ENCODE measurements around the gene CTBP2. TPM values are rescaled to one million over a fixed set of nuclear protein-coding genes. Genes with fewer than 3 reads are reported as not detected.

Gene CTBP2
- polyA plus RNA-seq, 1 donor (not counting 4 experiments of a cell fraction or from before 2014, with no cell fraction given), result 76.0 TPM

DNA sequence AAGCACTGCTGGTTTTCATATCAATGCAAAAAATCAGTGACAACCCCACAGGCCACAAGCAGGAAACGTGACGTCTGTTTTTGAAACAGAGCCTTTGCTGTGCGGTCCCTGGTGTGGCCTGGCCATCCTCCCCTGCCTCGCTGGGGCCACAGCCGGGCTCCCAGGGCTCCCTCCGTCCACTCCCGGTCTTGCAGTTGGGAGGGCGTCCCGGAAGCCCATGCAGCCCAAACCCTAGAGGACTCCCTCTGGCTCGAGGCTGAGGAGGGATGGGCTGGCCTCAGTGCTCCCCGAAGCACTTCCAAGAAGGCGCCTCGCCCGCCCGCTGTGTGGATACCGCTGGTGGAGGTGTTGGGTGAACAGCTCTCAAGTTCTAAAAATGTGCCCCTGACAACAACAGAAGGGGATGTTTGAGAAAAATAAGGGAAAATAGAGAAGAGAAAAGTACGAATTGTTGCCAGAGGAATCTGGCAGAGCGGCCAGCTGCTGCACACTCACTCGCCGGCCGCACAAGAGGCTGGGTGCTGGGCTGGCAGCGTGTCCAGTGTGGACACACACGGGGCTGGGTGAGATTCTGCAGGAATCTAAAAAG lies 144.9 kb downstream of the CTBP2 start:
- peaks cover 20% of the 10 kb centered on the region for H4K20me1 ChIP-seq (ENCODE audit: control insufficient read depth, extremely low read depth, insufficient read depth, low read length)
- H3K4me1 ChIP-seq (ENCODE audit: control insufficient read depth, extremely low read depth, insufficient read depth, low read length), result peaks cover 13% of the 10 kb centered on the region
- H3K36me3 ChIP-seq (ENCODE audit: control insufficient read depth in 2 of 2, extremely low read depth in 1 of 2, insufficient read depth in 2 of 2, low read length in 2 of 2), result peaks cover 21% of the 10 kb centered on the region in 2 experiments
- no peaks in the 10 kb centered on the region for H3K9me3 ChIP-seq (ENCODE audit: control insufficient read depth, low read depth, low read length)
- H3K9ac ChIP-seq (ENCODE audit: control insufficient read depth, extremely low read depth, insufficient read depth, low read length), result no peak overlapping the region
- peaks cover 86% of the 10 kb centered on the region for H3K79me2 ChIP-seq (ENCODE audit: control insufficient read depth, insufficient read depth, low read length)
- no peak overlapping the region for H3K4me2 ChIP-seq (ENCODE audit: control insufficient read depth, extremely low read depth, insufficient read depth, low read depth, low read length)
- peaks cover 3% of the 10 kb centered on the region for H3K9me1 ChIP-seq (ENCODE audit: control insufficient read depth, extremely low read depth, insufficient read depth, low read length)
- dilution Hi-C loops (cut with MboI; ENCODE audit: extremely low pct_ligation_motif_present, low sequenced_read_pairs), result no loop called here
- FAIRE-seq (no peak), DNase-seq (ENCODE audit: low read depth, low spot score) (no peak)
- no peak overlapping the region for H2AFZ ChIP-seq (ENCODE audit: control insufficient read depth, low read length)
- no peak overlapping the region for H3K4me3 ChIP-seq (ENCODE audit: control insufficient read depth in 2 of 3, extremely low read depth in 1 of 3, insufficient read depth in 2 of 3, low read depth in 1 of 3, low read length in 3 of 3)
- H3K27ac ChIP-seq (ENCODE audit: control insufficient read depth, insufficient read depth, low read length), result no peak overlapping the region
- TF ChIP-seq EZH2 (IDR thresholded peaks at IDR 0.05; ENCODE audit: low read length), result no peak
- TF ChIP-seq, protein P1, sequence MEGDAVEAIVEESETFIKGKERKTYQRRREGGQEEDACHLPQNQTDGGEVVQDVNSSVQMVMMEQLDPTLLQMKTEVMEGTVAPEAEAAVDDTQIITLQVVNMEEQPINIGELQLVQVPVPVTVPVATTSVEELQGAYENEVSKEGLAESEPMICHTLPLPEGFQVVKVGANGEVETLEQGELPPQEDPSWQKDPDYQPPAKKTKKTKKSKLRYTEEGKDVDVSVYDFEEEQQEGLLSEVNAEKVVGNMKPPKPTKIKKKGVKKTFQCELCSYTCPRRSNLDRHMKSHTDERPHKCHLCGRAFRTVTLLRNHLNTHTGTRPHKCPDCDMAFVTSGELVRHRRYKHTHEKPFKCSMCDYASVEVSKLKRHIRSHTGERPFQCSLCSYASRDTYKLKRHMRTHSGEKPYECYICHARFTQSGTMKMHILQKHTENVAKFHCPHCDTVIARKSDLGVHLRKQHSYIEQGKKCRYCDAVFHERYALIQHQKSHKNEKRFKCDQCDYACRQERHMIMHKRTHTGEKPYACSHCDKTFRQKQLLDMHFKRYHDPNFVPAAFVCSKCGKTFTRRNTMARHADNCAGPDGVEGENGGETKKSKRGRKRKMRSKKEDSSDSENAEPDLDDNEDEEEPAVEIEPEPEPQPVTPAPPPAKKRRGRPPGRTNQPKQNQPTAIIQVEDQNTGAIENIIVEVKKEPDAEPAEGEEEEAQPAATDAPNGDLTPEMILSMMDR (optimal IDR thresholded peaks at IDR 0.05 in 1 of 3, IDR thresholded peaks at IDR 0.05 in 1 of 3, conservative IDR thresholded peaks at IDR 0.05 in 1 of 3; ENCODE audit: extremely low read depth in 1 of 3, insufficient read depth in 2 of 3, low read length in 3 of 3), result no peak
- H3K27me3 ChIP-seq (ENCODE audit: control insufficient read depth, extremely low read depth, insufficient read depth, low read length), result no peaks in the 10 kb centered on the region

DNA sequence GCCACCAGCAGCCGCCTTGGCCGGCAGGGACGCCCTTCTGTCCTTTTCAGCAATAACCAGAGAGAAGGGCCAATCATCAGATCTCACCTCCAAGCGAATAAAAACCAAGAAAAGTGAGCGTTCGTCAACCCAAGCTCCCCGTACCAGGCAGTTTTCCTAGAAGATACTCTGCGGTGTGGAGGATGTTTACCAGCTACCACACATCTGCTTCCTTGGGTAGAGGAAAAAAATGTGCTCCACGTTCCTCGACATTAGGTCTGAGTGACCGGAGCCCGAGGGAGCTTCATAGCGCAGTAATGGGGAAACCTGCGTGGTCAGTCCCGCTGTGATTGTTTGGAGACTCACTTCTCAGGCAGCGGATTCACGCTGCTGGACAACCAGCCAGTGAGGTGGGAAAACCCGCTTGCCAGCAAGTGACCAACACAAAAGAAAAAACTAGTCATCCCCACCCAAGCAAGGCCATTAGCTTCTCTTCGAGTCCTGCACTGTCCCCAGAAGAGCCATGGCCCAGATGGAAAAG lies 145.5 kb downstream of the CTBP2 start:
- H3K9me3 ChIP-seq (ENCODE audit: control insufficient read depth, low read depth, low read length), result no peaks in the 10 kb centered on the region
- peaks cover 3% of the 10 kb centered on the region for H3K9me1 ChIP-seq (ENCODE audit: control insufficient read depth, extremely low read depth, insufficient read depth, low read length)
- H3K9ac ChIP-seq (ENCODE audit: control insufficient read depth, extremely low read depth, insufficient read depth, low read length), result no peak overlapping the region
- no peak overlapping the region for H3K4me2 ChIP-seq (ENCODE audit: control insufficient read depth, extremely low read depth, insufficient read depth, low read depth, low read length)
- no peak overlapping the region for H3K4me3 ChIP-seq (ENCODE audit: control insufficient read depth in 2 of 3, extremely low read depth in 1 of 3, insufficient read depth in 2 of 3, low read depth in 1 of 3, low read length in 3 of 3)
- dilution Hi-C loops (cut with MboI; ENCODE audit: extremely low pct_ligation_motif_present, low sequenced_read_pairs), result no loop called here
- H4K20me1 ChIP-seq (ENCODE audit: control insufficient read depth, extremely low read depth, insufficient read depth, low read length), result peaks cover 18% of the 10 kb centered on the region
- no peak for DNase-seq (ENCODE audit: low read depth, low spot score)
- H3K79me2 ChIP-seq (ENCODE audit: control insufficient read depth, insufficient read depth, low read length), result peaks cover 85% of the 10 kb centered on the region
- peaks cover 13% of the 10 kb centered on the region for H3K4me1 ChIP-seq (ENCODE audit: control insufficient read depth, extremely low read depth, insufficient read depth, low read length)
- TF ChIP-seq EZH2 (IDR thresholded peaks at IDR 0.05; ENCODE audit: low read length), result no peak
- TF ChIP-seq, protein P1 (optimal IDR thresholded peaks at IDR 0.05 in 1 of 3, IDR thresholded peaks at IDR 0.05 in 1 of 3, conservative IDR thresholded peaks at IDR 0.05 in 1 of 3; ENCODE audit: extremely low read depth in 1 of 3, insufficient read depth in 2 of 3, low read length in 3 of 3), result no peak
- peaks cover 21% of the 10 kb centered on the region in 2 experiments for H3K36me3 ChIP-seq (ENCODE audit: control insufficient read depth in 2 of 2, extremely low read depth in 1 of 2, insufficient read depth in 2 of 2, low read length in 2 of 2)
- no peaks in the 10 kb centered on the region for H3K27me3 ChIP-seq (ENCODE audit: control insufficient read depth, extremely low read depth, insufficient read depth, low read length)
- no peak overlapping the region for H2AFZ ChIP-seq (ENCODE audit: control insufficient read depth, low read length)
- H3K27ac ChIP-seq (ENCODE audit: control insufficient read depth, insufficient read depth, low read length), result no peak overlapping the region
- no peak for FAIRE-seq

All from keratinocyte (primary cell).